Measurements from ENCODE around the gene NHS.

Gene NHS

GRCh38 chrX:17680732-17681413 lies 305.9 kb downstream of the NHS start:
- no peak for DNase-seq

DNA sequence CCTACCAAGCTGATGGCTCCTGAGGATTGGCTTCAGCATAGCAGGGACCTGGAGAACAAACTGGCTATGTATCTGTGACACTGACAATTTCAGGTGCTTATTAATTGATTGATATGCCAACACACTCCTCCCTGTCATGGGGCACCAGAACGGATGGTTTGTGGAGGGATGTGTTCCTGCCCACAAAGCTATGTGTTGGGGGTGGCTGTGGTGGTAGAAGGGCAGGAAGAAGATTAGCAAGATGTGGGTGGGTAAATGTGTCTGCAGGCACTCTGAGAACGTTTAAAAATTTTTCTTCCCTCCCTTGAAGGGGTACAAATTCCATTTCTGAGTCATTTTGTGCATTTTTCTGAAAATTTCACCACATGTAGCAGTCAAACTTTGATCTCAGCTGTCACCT lies 307.3 kb downstream of the NHS start:
- H3K27me3 ChIP-seq (replicated peaks; ENCODE audit: control insufficient read depth, insufficient read depth, low read length, poor library complexity, severe bottlenecking): no peaks in the 10 kb centered on the region
- DNase-seq: no peak
- H3K36me3 ChIP-seq (ENCODE audit: control insufficient read depth, insufficient read depth, low read length): no peaks in the 10 kb centered on the region
- H3K4me1 ChIP-seq (ENCODE audit: control insufficient read depth, insufficient read depth, low read length, poor library complexity, severe bottlenecking): no peaks in the 10 kb centered on the region
- H3K9me3 ChIP-seq (ENCODE audit: control insufficient read depth, low read length): no peaks in the 10 kb centered on the region
- no peak overlapping the region for H3K27ac ChIP-seq (ENCODE audit: insufficient read depth, low read length, poor library complexity, severe bottlenecking)
- H3K4me3 ChIP-seq (ENCODE audit: insufficient read depth, low read depth, low read length, poor library complexity, severe bottlenecking): no peak overlapping the region

More at GRCh38 chrX:17680732-17681413, 305.9 kb downstream of the NHS start:
- Histone ChIP-seq H3K36me3 (ENCODE audit: control insufficient read depth, insufficient read depth, low read length) (no peaks in the 10 kb centered on the region), H3K9me3 (ENCODE audit: control insufficient read depth, low read length) (no peaks in the 10 kb centered on the region), H3K27me3 (replicated peaks; ENCODE audit: control insufficient read depth, insufficient read depth, low read length, poor library complexity, severe bottlenecking) (no peaks in the 10 kb centered on the region), H3K4me1 (ENCODE audit: control insufficient read depth, insufficient read depth, low read length, poor library complexity, severe bottlenecking) (no peaks in the 10 kb centered on the region), H3K27ac (ENCODE audit: insufficient read depth, low read length, poor library complexity, severe bottlenecking) (no peak overlapping the region), H3K4me3 (ENCODE audit: insufficient read depth, low read depth, low read length, poor library complexity, severe bottlenecking) (no peak overlapping the region)

GRCh38 chrX:17685026-17685425 lies 310.0 kb downstream of the NHS start:
- Histone ChIP-seq H3K27ac (ENCODE audit: insufficient read depth, low read length, poor library complexity, severe bottlenecking) (no peak overlapping the region), H3K36me3 (ENCODE audit: control insufficient read depth, insufficient read depth, low read length) (no peaks in the 10 kb centered on the region), H3K4me3 (ENCODE audit: insufficient read depth, low read depth, low read length, poor library complexity, severe bottlenecking) (no peak overlapping the region), H3K4me1 (ENCODE audit: control insufficient read depth, insufficient read depth, low read length, poor library complexity, severe bottlenecking) (no peaks in the 10 kb centered on the region), H3K9me3 (ENCODE audit: control insufficient read depth, low read length) (no peaks in the 10 kb centered on the region), H3K27me3 (replicated peaks; ENCODE audit: control insufficient read depth, insufficient read depth, low read length, poor library complexity, severe bottlenecking) (no peaks in the 10 kb centered on the region)
- no peak for DNase-seq

DNA sequence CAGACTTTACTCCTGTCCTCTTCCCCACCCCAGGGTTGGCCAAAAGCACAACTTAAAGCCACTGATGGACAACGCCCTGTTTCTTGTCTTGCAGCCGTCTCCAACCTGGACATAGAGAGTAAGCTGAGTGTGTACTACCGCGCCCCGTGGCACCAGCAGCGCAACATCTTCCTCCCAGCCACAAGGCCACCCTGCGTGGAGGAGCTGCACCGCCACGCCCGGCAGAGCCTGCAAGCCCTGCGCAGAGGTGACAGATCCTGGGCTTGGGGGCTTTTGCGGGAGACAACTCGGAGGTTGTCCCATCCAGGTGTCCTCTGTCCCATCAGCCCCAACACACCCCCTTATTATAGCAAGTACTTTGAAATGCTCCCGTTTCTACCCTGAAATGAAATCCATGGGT lies 312.6 kb downstream of the NHS start:
- H3K9me3 ChIP-seq (ENCODE audit: control insufficient read depth, low read length): no peaks in the 10 kb centered on the region
- no peak for DNase-seq
- no peaks in the 10 kb centered on the region for H3K27me3 ChIP-seq (replicated peaks; ENCODE audit: control insufficient read depth, insufficient read depth, low read length, poor library complexity, severe bottlenecking)
- no peaks in the 10 kb centered on the region for H3K36me3 ChIP-seq (ENCODE audit: control insufficient read depth, insufficient read depth, low read length)
- H3K4me3 ChIP-seq (ENCODE audit: insufficient read depth, low read depth, low read length, poor library complexity, severe bottlenecking): no peak overlapping the region
- H3K4me1 ChIP-seq (ENCODE audit: control insufficient read depth, insufficient read depth, low read length, poor library complexity, severe bottlenecking): no peaks in the 10 kb centered on the region
- no peak overlapping the region for H3K27ac ChIP-seq (ENCODE audit: insufficient read depth, low read length, poor library complexity, severe bottlenecking)

DNA sequence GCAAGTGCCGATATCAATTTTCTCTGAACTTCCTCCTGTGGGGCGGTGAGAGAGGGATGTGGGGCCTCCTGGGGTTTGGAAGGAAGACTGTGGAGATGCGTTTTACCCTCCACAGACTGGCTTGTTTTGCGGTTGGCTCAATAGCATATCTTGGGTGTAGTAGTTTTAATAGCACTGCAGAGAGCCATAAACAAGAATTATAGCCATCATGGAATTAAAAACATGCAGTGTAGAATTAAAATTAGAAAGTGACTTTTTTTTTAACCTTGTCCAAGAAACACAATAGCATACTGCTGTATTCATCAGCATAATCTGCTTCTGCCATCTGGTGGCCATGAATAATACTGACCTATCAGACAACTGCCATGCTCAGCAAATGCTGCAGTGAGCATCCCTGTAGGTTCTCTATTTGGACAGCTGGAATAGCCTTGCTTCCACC lies 315.0 kb downstream of the NHS start:
- DNase-seq: peak in 1 of 3 donors; percentile 8
- H3K36me3 ChIP-seq (ENCODE audit: control insufficient read depth, insufficient read depth, low read length): no peaks in the 10 kb centered on the region
- no peaks in the 10 kb centered on the region for H3K9me3 ChIP-seq (ENCODE audit: control insufficient read depth, low read length)
- no peak overlapping the region for H3K4me3 ChIP-seq (ENCODE audit: insufficient read depth, low read depth, low read length, poor library complexity, severe bottlenecking)
- H3K4me1 ChIP-seq (ENCODE audit: control insufficient read depth, insufficient read depth, low read length, poor library complexity, severe bottlenecking): no peaks in the 10 kb centered on the region
- no peak overlapping the region for H3K27ac ChIP-seq (ENCODE audit: insufficient read depth, low read length, poor library complexity, severe bottlenecking)
- H3K27me3 ChIP-seq (replicated peaks; ENCODE audit: control insufficient read depth, insufficient read depth, low read length, poor library complexity, severe bottlenecking): no peaks in the 10 kb centered on the region

DNA sequence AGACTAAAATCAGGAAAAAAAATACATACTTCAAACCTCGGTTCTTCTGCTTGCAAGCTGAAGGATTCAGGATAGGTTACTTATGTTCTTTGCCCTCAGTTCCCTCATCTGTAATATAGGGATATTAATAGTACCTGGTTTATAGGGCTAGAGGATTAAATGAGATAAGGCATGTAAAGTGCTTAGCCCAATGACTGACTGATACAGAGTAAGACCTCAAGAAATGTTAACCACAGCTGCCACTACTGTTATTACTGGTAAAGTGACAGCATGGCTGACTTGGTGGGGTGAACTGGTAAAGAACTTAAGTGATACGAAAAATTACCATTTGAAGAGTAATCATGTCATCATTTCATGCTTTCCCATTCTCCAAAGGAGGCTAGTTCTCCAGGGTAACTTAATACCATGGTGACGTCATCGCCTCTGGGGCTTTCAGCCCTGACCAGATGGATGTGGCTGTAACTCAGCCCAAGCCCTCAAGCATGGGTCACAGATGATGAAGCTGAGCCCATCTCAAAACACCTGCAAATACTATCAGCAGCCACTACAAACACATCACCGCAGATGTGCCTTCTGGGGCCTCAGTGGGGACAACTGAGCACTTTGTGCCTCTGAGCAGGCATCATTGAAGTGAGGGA lies 317.8 kb downstream of the NHS start:
- DNase-seq: no peak
- H3K36me3 ChIP-seq (ENCODE audit: control insufficient read depth, insufficient read depth, low read length): no peaks in the 10 kb centered on the region
- no peaks in the 10 kb centered on the region for H3K27me3 ChIP-seq (replicated peaks; ENCODE audit: control insufficient read depth, insufficient read depth, low read length, poor library complexity, severe bottlenecking)
- no peaks in the 10 kb centered on the region for H3K9me3 ChIP-seq (ENCODE audit: control insufficient read depth, low read length)
- no peak overlapping the region for H3K27ac ChIP-seq (ENCODE audit: insufficient read depth, low read length, poor library complexity, severe bottlenecking)
- no peak overlapping the region for H3K4me3 ChIP-seq (ENCODE audit: insufficient read depth, low read depth, low read length, poor library complexity, severe bottlenecking)
- no peaks in the 10 kb centered on the region for H3K4me1 ChIP-seq (ENCODE audit: control insufficient read depth, insufficient read depth, low read length, poor library complexity, severe bottlenecking)

DNA sequence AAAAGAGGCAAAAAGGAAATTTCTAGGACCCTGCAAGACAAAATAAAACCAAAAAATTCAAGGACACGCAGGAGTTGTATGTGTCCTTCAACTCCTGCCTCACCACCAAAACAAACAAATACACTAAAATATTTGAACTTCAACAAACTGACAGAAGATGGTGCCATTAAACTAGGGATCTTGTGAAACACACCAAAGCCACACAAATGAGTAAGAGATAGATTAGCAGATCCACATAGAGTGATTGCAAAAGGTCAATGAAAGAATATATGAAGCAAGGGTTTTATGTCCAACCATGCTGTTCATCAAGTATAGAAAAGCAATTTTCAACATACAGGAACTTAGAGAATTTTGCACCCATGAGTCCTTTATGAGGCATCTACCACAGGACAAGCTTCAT lies 322.2 kb downstream of the NHS start:
- H3K27me3 ChIP-seq (replicated peaks; ENCODE audit: control insufficient read depth, insufficient read depth, low read length, poor library complexity, severe bottlenecking): no peaks in the 10 kb centered on the region
- H3K9me3 ChIP-seq (ENCODE audit: control insufficient read depth, low read length): no peaks in the 10 kb centered on the region
- H3K27ac ChIP-seq (ENCODE audit: insufficient read depth, low read length, poor library complexity, severe bottlenecking): no peak overlapping the region
- no peaks in the 10 kb centered on the region for H3K36me3 ChIP-seq (ENCODE audit: control insufficient read depth, insufficient read depth, low read length)
- no peaks in the 10 kb centered on the region for H3K4me1 ChIP-seq (ENCODE audit: control insufficient read depth, insufficient read depth, low read length, poor library complexity, severe bottlenecking)
- H3K4me3 ChIP-seq (ENCODE audit: insufficient read depth, low read depth, low read length, poor library complexity, severe bottlenecking): no peak overlapping the region
- no peak for DNase-seq

DNA sequence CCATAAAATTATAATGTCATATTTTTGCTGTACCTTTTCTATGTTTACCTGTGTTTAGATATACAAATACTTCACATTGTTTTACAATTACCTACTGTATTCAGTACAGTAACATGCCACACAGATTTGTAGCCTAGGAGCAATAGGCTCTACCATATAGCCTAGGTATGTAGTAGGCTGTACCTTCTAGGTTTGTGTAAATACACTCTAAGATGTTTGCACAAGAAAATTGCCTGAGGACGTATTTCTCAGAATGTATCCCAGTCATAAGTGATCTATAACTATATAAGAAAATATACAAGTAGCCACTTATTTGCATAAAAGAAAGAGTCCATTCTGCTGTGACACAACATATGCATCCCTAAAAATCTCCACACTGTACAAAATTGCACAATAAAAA lies 326.0 kb downstream of the NHS start:
- Histone ChIP-seq H3K4me1 (ENCODE audit: control insufficient read depth, insufficient read depth, low read length, poor library complexity, severe bottlenecking) (no peaks in the 10 kb centered on the region), H3K36me3 (ENCODE audit: control insufficient read depth, insufficient read depth, low read length) (no peaks in the 10 kb centered on the region), H3K4me3 (ENCODE audit: insufficient read depth, low read depth, low read length, poor library complexity, severe bottlenecking) (no peak overlapping the region), H3K9me3 (ENCODE audit: control insufficient read depth, low read length) (no peaks in the 10 kb centered on the region), H3K27ac (ENCODE audit: insufficient read depth, low read length, poor library complexity, severe bottlenecking) (no peak overlapping the region), H3K27me3 (replicated peaks; ENCODE audit: control insufficient read depth, insufficient read depth, low read length, poor library complexity, severe bottlenecking) (no peaks in the 10 kb centered on the region)
- DNase-seq: no peak

GRCh38 chrX:17703201-17703600 lies 328.2 kb downstream of the NHS start:
- Histone ChIP-seq H3K9me3 (ENCODE audit: control insufficient read depth, low read length) (no peaks in the 10 kb centered on the region), H3K27ac (ENCODE audit: insufficient read depth, low read length, poor library complexity, severe bottlenecking) (no peak overlapping the region), H3K4me3 (ENCODE audit: insufficient read depth, low read depth, low read length, poor library complexity, severe bottlenecking) (no peak overlapping the region), H3K4me1 (ENCODE audit: control insufficient read depth, insufficient read depth, low read length, poor library complexity, severe bottlenecking) (no peaks in the 10 kb centered on the region), H3K36me3 (ENCODE audit: control insufficient read depth, insufficient read depth, low read length) (no peaks in the 10 kb centered on the region), H3K27me3 (replicated peaks; ENCODE audit: control insufficient read depth, insufficient read depth, low read length, poor library complexity, severe bottlenecking) (no peaks in the 10 kb centered on the region)
- no peak for DNase-seq

DNA sequence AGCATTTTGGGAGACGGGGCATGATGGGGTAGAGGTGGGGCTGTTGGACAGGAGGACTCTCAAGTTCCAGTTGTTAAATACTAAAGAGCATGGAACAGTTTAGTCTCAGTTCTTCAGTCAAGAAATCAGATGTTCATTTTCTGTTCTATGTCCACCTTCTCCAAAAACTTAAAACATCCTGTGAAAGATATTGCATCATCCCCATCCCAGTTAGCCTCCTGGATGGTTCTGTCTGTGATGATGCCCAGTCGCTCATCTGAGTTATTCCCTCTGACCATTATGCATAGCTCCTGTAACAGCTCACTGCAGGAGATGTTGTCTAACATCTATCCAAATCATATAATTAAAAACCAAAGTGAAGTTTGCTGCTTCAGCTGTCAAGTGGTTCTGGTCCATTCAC lies 330.2 kb downstream of the NHS start:
- Histone ChIP-seq H3K27ac (ENCODE audit: insufficient read depth, low read length, poor library complexity, severe bottlenecking) (no peak overlapping the region), H3K36me3 (ENCODE audit: control insufficient read depth, insufficient read depth, low read length) (no peaks in the 10 kb centered on the region), H3K4me3 (ENCODE audit: insufficient read depth, low read depth, low read length, poor library complexity, severe bottlenecking) (no peak overlapping the region), H3K4me1 (ENCODE audit: control insufficient read depth, insufficient read depth, low read length, poor library complexity, severe bottlenecking) (no peaks in the 10 kb centered on the region), H3K9me3 (ENCODE audit: control insufficient read depth, low read length) (no peaks in the 10 kb centered on the region), H3K27me3 (replicated peaks; ENCODE audit: control insufficient read depth, insufficient read depth, low read length, poor library complexity, severe bottlenecking) (no peaks in the 10 kb centered on the region)
- DNase-seq: no peak

All from effector memory CD4-positive, alpha-beta T cell (primary cell).